ENCODE results near the gene RUFY3.
"Not testable (repeated sequence)": the region's sequence is repeated elsewhere in the genome, so short reads cannot be mapped to it uniquely, and the experiment has no call there.

RUFY3 gene

DNA sequence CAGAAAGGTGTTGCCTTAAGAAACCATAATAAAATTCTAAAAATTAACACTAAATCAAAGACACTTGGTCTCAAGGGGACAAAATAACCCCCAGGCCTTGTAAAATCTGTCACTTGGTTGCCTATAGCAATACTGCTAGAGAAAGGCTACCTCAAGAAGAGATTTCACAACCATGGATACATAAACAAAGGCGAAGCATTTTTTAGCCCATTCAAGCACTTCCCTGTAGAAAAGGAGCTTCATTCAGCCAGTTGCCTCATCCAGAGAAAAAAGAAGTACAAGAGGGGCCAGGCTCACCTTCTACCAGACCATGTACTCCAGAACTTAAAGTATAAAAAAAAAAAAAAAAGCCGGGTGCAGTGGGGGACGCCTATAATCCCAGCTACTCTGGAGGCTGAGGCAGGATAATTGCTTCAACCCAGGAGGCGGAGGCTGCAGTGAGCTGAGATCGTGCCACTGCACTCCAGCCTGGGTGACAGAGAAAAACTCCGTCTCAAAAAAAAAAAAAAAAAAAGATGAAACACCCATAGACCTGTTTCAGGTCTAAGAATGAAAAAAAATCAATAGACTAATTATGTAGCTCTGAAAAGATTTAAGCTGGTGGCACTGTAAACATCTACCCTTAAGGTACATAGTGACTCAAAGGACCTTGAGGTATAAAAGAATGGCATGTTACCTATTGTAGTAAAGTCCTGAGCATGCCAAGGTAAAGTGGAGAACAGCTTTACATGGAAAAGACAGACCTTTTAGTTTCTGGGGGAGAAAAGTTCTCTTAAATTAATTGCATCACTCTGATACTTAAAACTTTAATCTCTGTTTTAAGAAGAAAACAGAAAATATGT is 18.0 kb downstream of the RUFY3 start:
- no peak for DNase-seq

- no peak for DNase-seq
These were observed 20.3 kb downstream of the RUFY3 start for GRCh38 chr4:70741867-70742658.

- no peak for DNase-seq
These were observed 22.0 kb downstream of the RUFY3 start for GRCh38 chr4:70743731-70744130.

- no peak for DNase-seq
These were observed 24.5 kb downstream of the RUFY3 start for GRCh38 chr4:70746179-70746839.

DNA sequence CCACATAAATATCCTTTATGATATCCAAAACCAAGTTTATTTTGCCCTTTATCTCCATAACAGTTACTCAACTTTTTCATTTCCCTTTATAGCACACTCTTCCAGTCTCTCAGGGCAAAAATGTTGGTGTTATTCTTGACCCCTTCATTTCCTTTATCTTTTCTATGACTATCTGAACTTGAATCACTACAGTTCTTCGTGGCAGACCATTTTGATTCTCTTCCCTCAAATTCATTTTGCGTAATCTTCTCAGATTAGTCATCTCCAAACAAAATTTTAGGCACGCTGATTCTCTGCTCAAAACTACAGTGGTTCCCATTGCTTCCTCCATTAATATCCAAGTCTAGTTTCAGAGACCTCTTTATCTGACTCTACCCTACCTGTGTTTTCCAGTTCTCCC is 26.1 kb downstream of the RUFY3 start:
- no peak for DNase-seq

- DNase-seq, result no peak
These were observed 27.5 kb downstream of the RUFY3 start for GRCh38 chr4:70749313-70749712.

- no peak for DNase-seq
These were observed 30.5 kb downstream of the RUFY3 start for GRCh38 chr4:70752236-70752635.

GRCh38 chr4:70753630-70754029 is 31.9 kb downstream of the RUFY3 start:
- no peak for DNase-seq

GRCh38 chr4:70754470-70754869 is 32.7 kb downstream of the RUFY3 start:
- no peak for DNase-seq

GRCh38 chr4:70754990-70755688 is 33.4 kb downstream of the RUFY3 start:
- DNase-seq, result no peak

DNA sequence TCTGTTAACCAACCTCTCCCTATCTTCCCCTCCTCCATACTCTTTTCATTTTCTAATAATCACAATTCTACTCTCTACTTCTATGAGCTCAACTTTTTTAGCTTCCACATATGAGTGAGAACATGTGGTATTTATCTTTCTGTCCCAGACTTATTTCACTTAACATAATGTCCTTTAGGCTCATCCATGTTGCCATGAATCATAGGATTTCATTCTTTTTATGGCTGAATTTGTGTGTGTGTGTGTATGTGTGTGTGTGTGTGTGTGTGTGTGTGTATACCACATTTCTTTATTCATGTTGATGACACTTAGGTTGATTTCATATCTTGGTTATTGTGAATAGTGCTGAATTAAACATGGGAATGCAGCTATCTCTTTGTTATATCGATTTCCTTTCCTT is 37.4 kb downstream of the RUFY3 start:
- DNase-seq, result no peak

DNA sequence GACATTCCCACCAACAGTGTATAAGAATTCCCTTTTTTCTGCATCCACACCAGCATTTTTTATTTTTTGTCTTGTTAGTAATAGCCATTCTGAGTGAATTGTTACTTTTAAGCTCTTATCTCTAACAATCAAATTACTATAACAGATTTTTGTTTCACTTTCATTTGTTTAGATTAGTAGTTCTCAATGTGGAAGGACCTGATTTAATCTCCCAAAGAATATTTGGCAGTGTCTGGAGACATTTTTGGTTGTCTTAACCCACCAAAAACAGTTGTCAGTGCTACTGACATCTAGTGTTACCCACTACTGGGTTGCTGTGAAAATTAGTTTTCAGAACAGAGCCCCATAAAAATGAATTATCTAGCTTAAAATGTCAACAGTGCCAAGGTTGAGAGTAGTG is 37.9 kb downstream of the RUFY3 start:
- DNase-seq, result no peak

GRCh38 chr4:70760662-70761061 is 38.9 kb downstream of the RUFY3 start:
- DNase-seq, result no peak

DNA sequence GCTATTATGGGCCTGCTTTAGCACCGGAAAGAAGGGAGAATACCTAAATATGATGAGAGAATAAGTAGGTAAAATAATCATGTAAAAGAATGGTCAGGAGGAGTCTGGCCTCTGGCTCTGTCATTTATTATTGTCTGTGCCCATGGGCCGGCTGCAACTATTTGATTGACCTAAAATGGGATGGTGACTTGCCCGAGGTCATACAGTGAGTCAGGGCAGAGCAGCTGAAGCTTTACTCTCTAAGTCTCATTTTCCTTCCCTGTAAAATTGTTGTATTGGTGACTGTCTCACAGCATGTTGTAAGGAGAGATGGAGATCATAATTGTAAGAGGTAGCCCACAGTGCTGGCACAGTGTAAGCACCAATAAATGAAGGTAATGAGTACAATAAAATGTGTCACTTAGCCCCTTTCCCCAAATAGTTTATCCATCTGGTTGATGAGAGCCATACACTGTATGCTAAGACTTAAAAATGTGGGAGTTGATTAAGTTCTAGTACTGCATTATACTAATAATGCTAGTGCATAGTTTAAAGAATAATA is 39.6 kb downstream of the RUFY3 start:
- no peak for DNase-seq

DNA sequence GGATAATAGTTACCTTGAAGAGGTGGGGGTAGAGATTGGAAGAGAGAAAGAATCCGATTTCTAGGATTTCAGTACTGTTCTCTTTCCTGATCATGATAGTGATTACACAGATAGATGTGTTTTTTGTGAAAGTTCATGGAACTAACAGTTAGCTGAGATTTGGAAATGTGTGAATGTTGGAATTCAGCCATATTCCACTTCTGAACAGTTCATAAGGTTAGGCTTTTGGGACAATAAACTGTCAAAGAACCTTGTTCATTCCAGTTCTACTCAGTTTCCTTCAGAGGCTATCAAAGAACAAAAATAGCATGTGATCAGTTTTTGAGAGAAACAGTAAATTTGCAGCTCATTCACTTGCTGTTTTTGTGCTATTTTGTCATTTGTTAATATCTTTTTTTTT is 43.6 kb downstream of the RUFY3 start:
- no peak for DNase-seq

DNA sequence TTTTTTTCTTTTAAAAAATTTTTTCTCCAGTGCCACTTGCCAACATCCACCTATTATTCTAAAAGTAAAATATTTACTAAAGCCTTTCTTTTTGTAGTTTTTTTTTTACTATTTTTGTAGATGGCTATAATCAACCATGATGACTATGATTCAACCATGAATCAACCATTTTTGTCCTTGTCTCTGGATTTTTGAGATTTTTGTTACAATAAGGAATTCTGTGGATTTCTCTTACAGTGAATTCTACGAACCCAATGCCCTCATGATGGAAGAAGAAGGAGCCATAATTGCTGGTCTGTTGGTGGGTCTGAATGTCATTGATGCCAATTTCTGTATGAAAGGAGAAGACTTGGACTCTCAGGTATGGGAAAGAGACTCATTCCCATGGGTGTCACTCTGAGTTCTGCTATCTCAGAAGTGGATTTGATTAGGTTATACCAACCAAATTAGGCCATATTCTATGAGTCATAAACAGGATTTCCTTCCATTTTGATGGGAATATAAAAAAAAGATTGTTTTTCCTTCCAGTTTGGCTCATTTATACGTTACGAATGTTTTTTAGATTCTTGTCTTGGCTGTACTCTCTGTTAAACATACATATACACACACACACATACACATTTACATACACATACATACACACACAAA is 46.7 kb downstream of the RUFY3 start:
- DNase-seq, result no peak

DNA sequence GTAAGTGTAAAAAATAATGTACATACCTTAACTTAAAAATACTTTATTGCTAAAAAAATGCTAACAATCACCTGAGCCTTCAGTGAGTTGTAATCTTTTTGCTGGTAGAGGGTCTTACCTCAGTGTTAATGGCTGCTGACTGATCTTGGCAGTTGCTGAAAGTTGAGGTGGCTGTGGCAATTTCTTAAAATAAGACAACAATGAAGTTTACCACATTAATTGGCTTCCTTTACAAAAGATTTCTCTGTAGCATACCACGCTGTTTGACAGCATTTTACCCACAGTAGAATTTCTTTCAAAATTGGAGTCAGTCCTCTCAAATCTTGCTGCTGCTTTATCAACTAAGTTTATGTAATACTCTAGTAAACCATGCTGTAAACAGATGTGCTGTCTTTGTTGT is 47.6 kb downstream of the RUFY3 start:
- DNase-seq, result not testable (repeated sequence)

DNA sequence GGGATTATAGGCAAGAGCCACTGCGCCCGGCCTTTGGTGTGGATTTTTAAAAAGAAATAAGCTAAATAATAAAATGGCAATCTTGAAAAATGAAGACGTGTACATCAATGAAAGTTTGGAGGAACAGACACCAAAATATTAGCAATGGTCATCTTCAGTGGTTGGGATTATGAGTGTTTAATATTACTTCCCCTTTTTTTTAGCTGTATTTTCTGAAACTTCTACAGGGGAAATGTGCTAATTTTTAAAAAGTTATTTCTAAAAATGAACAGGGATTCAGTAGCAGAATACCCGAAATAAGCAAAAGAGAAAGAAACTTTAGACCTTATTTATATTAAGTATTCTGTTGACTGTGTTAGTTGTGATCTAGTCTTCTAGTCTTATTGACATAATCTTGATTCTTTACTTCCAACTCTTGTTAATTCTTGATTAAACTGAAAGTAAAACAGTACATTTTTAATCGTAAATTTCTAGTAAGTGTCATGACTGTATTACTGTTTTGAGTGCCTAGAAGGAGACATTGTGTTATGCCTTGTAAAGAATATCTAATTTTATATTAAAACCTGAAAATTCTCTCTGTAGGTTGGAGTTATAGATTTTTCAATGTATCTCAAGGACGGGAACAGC is 51.3 kb downstream of the RUFY3 start:
- DNase-seq, result no peak

DNA sequence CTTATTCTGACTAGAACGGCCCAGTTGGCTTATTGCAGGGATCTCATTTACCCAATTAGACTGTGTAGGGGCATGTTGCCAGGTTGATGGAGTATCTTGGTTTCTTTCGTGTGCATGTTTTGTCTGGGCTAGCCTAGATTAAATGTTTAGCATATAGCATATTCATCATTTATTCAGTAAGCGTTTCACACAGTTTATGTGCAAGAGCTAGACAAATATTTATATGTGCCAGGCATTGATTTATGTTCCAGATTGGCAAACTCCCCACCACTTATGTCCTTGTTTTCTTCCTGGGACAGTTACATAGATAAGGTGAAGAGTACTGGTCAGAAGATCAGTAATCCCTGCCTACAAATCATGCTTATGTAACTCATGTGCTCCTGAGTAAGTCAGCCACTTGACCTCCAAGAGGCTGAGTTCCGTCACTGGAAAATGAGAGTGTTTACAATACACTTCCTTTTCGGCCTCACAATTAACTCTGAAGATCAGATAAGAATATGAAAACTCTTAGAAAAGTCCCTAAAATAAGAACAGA is 57.2 kb downstream of the RUFY3 start:
- DNase-seq, result no peak

- DNase-seq, result no peak
These were observed 61.3 kb downstream of the RUFY3 start for GRCh38 chr4:70783096-70783495.

GRCh38 chr4:70787496-70787895 is 65.7 kb downstream of the RUFY3 start:
- DNase-seq, result no peak

Measured in CD4-positive, alpha-beta T cell treated with Interleukin-17A for 4 hours (primary cell).